ENCODE measurements around the gene MICAL2.

DNA sequence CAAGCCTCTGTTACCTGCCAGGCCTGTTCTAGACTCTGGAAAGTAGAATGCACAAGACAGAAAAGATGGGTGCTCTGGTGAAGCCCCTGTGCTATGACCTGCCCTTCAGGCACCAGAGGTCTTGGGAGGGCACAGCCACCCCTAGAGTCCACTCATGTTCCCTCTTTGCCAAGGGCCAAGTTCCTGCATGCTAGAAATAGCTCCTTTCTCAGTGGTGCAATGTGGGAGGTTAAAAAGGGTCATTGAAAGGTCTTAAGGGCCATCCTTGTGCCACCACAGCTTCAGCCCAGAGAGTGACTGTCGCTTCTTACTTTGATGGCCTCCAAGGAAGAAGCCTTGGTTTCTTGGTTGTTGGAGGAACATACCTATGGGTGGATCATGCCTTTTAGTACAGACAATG, 182.4 kb downstream of the MICAL2 start:
- TF ChIP-seq, protein P1, sequence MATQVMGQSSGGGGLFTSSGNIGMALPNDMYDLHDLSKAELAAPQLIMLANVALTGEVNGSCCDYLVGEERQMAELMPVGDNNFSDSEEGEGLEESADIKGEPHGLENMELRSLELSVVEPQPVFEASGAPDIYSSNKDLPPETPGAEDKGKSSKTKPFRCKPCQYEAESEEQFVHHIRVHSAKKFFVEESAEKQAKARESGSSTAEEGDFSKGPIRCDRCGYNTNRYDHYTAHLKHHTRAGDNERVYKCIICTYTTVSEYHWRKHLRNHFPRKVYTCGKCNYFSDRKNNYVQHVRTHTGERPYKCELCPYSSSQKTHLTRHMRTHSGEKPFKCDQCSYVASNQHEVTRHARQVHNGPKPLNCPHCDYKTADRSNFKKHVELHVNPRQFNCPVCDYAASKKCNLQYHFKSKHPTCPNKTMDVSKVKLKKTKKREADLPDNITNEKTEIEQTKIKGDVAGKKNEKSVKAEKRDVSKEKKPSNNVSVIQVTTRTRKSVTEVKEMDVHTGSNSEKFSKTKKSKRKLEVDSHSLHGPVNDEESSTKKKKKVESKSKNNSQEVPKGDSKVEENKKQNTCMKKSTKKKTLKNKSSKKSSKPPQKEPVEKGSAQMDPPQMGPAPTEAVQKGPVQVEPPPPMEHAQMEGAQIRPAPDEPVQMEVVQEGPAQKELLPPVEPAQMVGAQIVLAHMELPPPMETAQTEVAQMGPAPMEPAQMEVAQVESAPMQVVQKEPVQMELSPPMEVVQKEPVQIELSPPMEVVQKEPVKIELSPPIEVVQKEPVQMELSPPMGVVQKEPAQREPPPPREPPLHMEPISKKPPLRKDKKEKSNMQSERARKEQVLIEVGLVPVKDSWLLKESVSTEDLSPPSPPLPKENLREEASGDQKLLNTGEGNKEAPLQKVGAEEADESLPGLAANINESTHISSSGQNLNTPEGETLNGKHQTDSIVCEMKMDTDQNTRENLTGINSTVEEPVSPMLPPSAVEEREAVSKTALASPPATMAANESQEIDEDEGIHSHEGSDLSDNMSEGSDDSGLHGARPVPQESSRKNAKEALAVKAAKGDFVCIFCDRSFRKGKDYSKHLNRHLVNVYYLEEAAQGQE (IDR thresholded peaks at IDR 0.05; ENCODE audit: low read depth), result no peak
- TF ChIP-seq RAD21 (IDR thresholded peaks at IDR 0.05; ENCODE audit: low read depth) (no peak), TCF12 (IDR thresholded peaks at IDR 0.05; ENCODE audit: low read depth) (no peak), TAF1 (IDR thresholded peaks at IDR 0.05; ENCODE audit: low read depth) (no peak), EP300 (IDR thresholded peaks at IDR 0.05; ENCODE audit: borderline replicate concordance) (no peak), YY1 (IDR thresholded peaks at IDR 0.05; ENCODE audit: low read depth) (no peak), FOXM1 (IDR thresholded peaks at IDR 0.05; ENCODE audit: borderline replicate concordance, low read depth) (no peak), ZBTB7A (IDR thresholded peaks at IDR 0.05; ENCODE audit: low read depth) (no peak)
- TF ChIP-seq, protein P2, sequence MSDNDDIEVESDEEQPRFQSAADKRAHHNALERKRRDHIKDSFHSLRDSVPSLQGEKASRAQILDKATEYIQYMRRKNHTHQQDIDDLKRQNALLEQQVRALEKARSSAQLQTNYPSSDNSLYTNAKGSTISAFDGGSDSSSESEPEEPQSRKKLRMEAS (IDR thresholded peaks at IDR 0.05), result no peak
- TF ChIP-seq, protein P3, sequence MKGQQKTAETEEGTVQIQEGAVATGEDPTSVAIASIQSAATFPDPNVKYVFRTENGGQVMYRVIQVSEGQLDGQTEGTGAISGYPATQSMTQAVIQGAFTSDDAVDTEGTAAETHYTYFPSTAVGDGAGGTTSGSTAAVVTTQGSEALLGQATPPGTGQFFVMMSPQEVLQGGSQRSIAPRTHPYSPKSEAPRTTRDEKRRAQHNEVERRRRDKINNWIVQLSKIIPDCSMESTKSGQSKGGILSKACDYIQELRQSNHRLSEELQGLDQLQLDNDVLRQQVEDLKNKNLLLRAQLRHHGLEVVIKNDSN (IDR thresholded peaks at IDR 0.05), result no peak

All from Ishikawa (cell line).